Measurements from ENCODE around the gene CA7. TPM values are rescaled to one million over a fixed set of nuclear protein-coding genes. Genes with fewer than 3 reads are reported as not detected.

CA7 gene
- total and polyA plus RNA-seq, 2 experiments from 2014 or later: 0.65 TPM; not detected in 1

GRCh38 chr16:66847533-66848067 is 3.4 kb downstream of the CA7 start:
- Histone ChIP-seq H3K27ac (no peak overlapping the region), H3K9me3 (ENCODE audit: low read depth) (no peaks in the 10 kb centered on the region), H3K9me2 (ENCODE audit: insufficient read depth) (no peaks in the 10 kb centered on the region), H3K4me3 (no peak overlapping the region), H3K4me1 (ENCODE audit: insufficient read depth) (no peaks in the 10 kb centered on the region), H3K36me3 (ENCODE audit: low read depth) (no peaks in the 10 kb centered on the region), H3K4me2 (ENCODE audit: unreplicated experiment) (no peak overlapping the region), H3K79me2 (ENCODE audit: insufficient read depth) (no peaks in the 10 kb centered on the region), H3K9ac (no peak overlapping the region), H4K20me1 (ENCODE audit: insufficient read depth) (no peaks in the 10 kb centered on the region), H3F3A (ENCODE audit: insufficient read depth) (no peaks in the 10 kb centered on the region), H3K27me3 (replicated peaks; ENCODE audit: insufficient read depth) (peaks cover 34% of the 10 kb centered on the region), H2AFZ (no peak overlapping the region)
- WGBS, 2 experiments (ENCODE audit: low coverage in 1 of 2, low lambda C conversion rate in 2 of 2, missing lambda C conversion rate in 2 of 2): 65 to 69% methylated on average over 6 of the region's 6 CpGs
- TF ChIP-seq EZH2 (IDR thresholded peaks at IDR 0.05; ENCODE audit: insufficient read depth, poor library complexity, severe bottlenecking) (no peak), EZH2phosphoT487 (IDR thresholded peaks at IDR 0.05; ENCODE audit: insufficient read depth, low read depth) (no peak)
- in situ Hi-C loops (cut with MboI): no loop called here
- no peak for DNase-seq

GRCh38 chr16:66848172-66848571 is 4.0 kb downstream of the CA7 start:
- Histone ChIP-seq H3K4me2 (ENCODE audit: unreplicated experiment) (no peak overlapping the region), H3K4me1 (ENCODE audit: insufficient read depth) (no peaks in the 10 kb centered on the region), H4K20me1 (ENCODE audit: insufficient read depth) (no peaks in the 10 kb centered on the region), H3K9me2 (ENCODE audit: insufficient read depth) (no peaks in the 10 kb centered on the region), H3K9ac (no peak overlapping the region), H3F3A (ENCODE audit: insufficient read depth) (no peaks in the 10 kb centered on the region), H3K27ac (no peak overlapping the region), H3K36me3 (ENCODE audit: low read depth) (no peaks in the 10 kb centered on the region), H2AFZ (no peak overlapping the region), H3K9me3 (ENCODE audit: low read depth) (no peaks in the 10 kb centered on the region), H3K4me3 (no peak overlapping the region), H3K79me2 (ENCODE audit: insufficient read depth) (no peaks in the 10 kb centered on the region), H3K27me3 (replicated peaks; ENCODE audit: insufficient read depth) (peaks cover 38% of the 10 kb centered on the region)
- 25 to 53% methylated on average over 2 of the region's 2 CpGs for WGBS, 2 experiments (ENCODE audit: low coverage in 1 of 2, low lambda C conversion rate in 2 of 2, missing lambda C conversion rate in 2 of 2)
- TF ChIP-seq EZH2phosphoT487 (IDR thresholded peaks at IDR 0.05; ENCODE audit: insufficient read depth, low read depth) (no peak), EZH2 (IDR thresholded peaks at IDR 0.05; ENCODE audit: insufficient read depth, poor library complexity, severe bottlenecking) (no peak)
- no peak for DNase-seq
- in situ Hi-C loops (cut with MboI): no loop called here

- no peaks in the 10 kb centered on the region for H3K79me2 ChIP-seq (ENCODE audit: insufficient read depth)
- H3K9me2 ChIP-seq (ENCODE audit: insufficient read depth): no peaks in the 10 kb centered on the region
- H2AFZ ChIP-seq: no peak overlapping the region
- H3K4me3 ChIP-seq: no peak overlapping the region
- TF ChIP-seq EZH2phosphoT487 (IDR thresholded peaks at IDR 0.05; ENCODE audit: insufficient read depth, low read depth) (no peak), EZH2 (IDR thresholded peaks at IDR 0.05; ENCODE audit: insufficient read depth, poor library complexity, severe bottlenecking) (no peak)
- WGBS, 2 experiments (ENCODE audit: low coverage in 1 of 2, low lambda C conversion rate in 2 of 2, missing lambda C conversion rate in 2 of 2): 68 to 87% methylated on average over 2 of the region's 2 CpGs
- H3K27ac ChIP-seq: no peak overlapping the region
- no peaks in the 10 kb centered on the region for H3F3A ChIP-seq (ENCODE audit: insufficient read depth)
- H3K4me1 ChIP-seq (ENCODE audit: insufficient read depth): no peaks in the 10 kb centered on the region
- H3K36me3 ChIP-seq (ENCODE audit: low read depth): no peaks in the 10 kb centered on the region
- no peaks in the 10 kb centered on the region for H4K20me1 ChIP-seq (ENCODE audit: insufficient read depth)
- no peaks in the 10 kb centered on the region for H3K9me3 ChIP-seq (ENCODE audit: low read depth)
- H3K4me2 ChIP-seq (ENCODE audit: unreplicated experiment): no peak overlapping the region
- H3K27me3 ChIP-seq (replicated peaks; ENCODE audit: insufficient read depth): peaks cover 32% of the 10 kb centered on the region
- no peak for DNase-seq
- in situ Hi-C loops (cut with MboI): no loop called here
- no peak overlapping the region for H3K9ac ChIP-seq
Measured at GRCh38 chr16:66849021-66849420, 4.8 kb downstream of the CA7 start.

- Histone ChIP-seq H3K36me3 (ENCODE audit: low read depth) (no peaks in the 10 kb centered on the region), H2AFZ (no peak overlapping the region), H3K4me2 (ENCODE audit: unreplicated experiment) (no peak overlapping the region), H3K79me2 (ENCODE audit: insufficient read depth) (no peaks in the 10 kb centered on the region), H3K9me2 (ENCODE audit: insufficient read depth) (no peaks in the 10 kb centered on the region), H3K27ac (no peak overlapping the region), H3K27me3 (replicated peaks; ENCODE audit: insufficient read depth) (peaks cover 30% of the 10 kb centered on the region), H3K9me3 (ENCODE audit: low read depth) (no peaks in the 10 kb centered on the region), H3K4me1 (ENCODE audit: insufficient read depth) (no peaks in the 10 kb centered on the region), H3K4me3 (no peak overlapping the region), H3F3A (ENCODE audit: insufficient read depth) (no peaks in the 10 kb centered on the region), H4K20me1 (ENCODE audit: insufficient read depth) (no peaks in the 10 kb centered on the region), H3K9ac (no peak overlapping the region)
- TF ChIP-seq EZH2 (IDR thresholded peaks at IDR 0.05; ENCODE audit: insufficient read depth, poor library complexity, severe bottlenecking) (no peak), EZH2phosphoT487 (IDR thresholded peaks at IDR 0.05; ENCODE audit: insufficient read depth, low read depth) (no peak)
- 71 to 80% methylated on average over 3 to 4 of the region's 4 CpGs for WGBS, 2 experiments (ENCODE audit: low coverage in 1 of 2, low lambda C conversion rate in 2 of 2, missing lambda C conversion rate in 2 of 2)
- no peak for DNase-seq
- in situ Hi-C loops (cut with MboI): no loop called here
Measured at GRCh38 chr16:66849549-66849948, 5.3 kb downstream of the CA7 start.
